Measurements from ENCODE around the gene ZNF804B. TPM values are rescaled to one million over a fixed set of nuclear protein-coding genes. Genes with fewer than 3 reads are reported as not detected.
"Not testable (repeated sequence)": the region's sequence is repeated elsewhere in the genome, so short reads cannot be mapped to it uniquely, and the experiment has no call there.

ZNF804B gene
- total RNA-seq, 1 donor from 2014 or later = not detected

GRCh38 chr7:89182116-89182515, 422.6 kb downstream of the ZNF804B start:
- no peaks in the 10 kb centered on the region for H3K27me3 ChIP-seq (ENCODE audit: control insufficient read depth in 3 of 3, insufficient read depth in 3 of 3, low read length in 3 of 3)
- no peak overlapping the region for H3K27ac ChIP-seq (ENCODE audit: low read depth, low read length)
- H3K9ac ChIP-seq (ENCODE audit: low read depth in 1 of 3, low read length in 3 of 3) = no peak overlapping the region
- H3K9me3 ChIP-seq (ENCODE audit: control insufficient read depth in 3 of 3, low read length in 3 of 3) = peaks cover 0 to 7% (median 0%) of the 10 kb centered on the region in 3 donors
- no peaks in the 10 kb centered on the region for H3K36me3 ChIP-seq (ENCODE audit: control insufficient read depth in 3 of 3, insufficient read depth in 3 of 3, low read length in 3 of 3)
- no peaks in the 10 kb centered on the region for H3K4me1 ChIP-seq (ENCODE audit: control insufficient read depth in 3 of 3, insufficient read depth in 3 of 3, low read length in 3 of 3)
- no peak overlapping the region for H3K4me3 ChIP-seq (ENCODE audit: low read length in 3 of 3)

- H3K4me3 ChIP-seq (ENCODE audit: low read length in 3 of 3) = no peak overlapping the region
- no peaks in the 10 kb centered on the region for H3K36me3 ChIP-seq (ENCODE audit: control insufficient read depth in 3 of 3, insufficient read depth in 3 of 3, low read length in 3 of 3)
- H3K27ac ChIP-seq (ENCODE audit: low read depth, low read length) = no peak overlapping the region
- no peak overlapping the region for H3K9ac ChIP-seq (ENCODE audit: low read depth in 1 of 3, low read length in 3 of 3)
- H3K4me1 ChIP-seq (ENCODE audit: control insufficient read depth in 3 of 3, insufficient read depth in 3 of 3, low read length in 3 of 3) = no peaks in the 10 kb centered on the region
- H3K27me3 ChIP-seq (ENCODE audit: control insufficient read depth in 3 of 3, insufficient read depth in 3 of 3, low read length in 3 of 3) = no peaks in the 10 kb centered on the region
- peaks cover 0 to 7% (median 0%) of the 10 kb centered on the region in 3 donors for H3K9me3 ChIP-seq (ENCODE audit: control insufficient read depth in 3 of 3, low read length in 3 of 3)
Observed at GRCh38 chr7:89183712-89184111, 424.2 kb downstream of the ZNF804B start.

GRCh38 chr7:89200758-89201157, 441.3 kb downstream of the ZNF804B start:
- no peaks in the 10 kb centered on the region for H3K9me3 ChIP-seq (ENCODE audit: control insufficient read depth in 3 of 3, low read length in 3 of 3)
- no peaks in the 10 kb centered on the region for H3K27me3 ChIP-seq (ENCODE audit: control insufficient read depth in 3 of 3, insufficient read depth in 3 of 3, low read length in 3 of 3)
- H3K36me3 ChIP-seq (ENCODE audit: control insufficient read depth in 3 of 3, insufficient read depth in 3 of 3, low read length in 3 of 3) = no peaks in the 10 kb centered on the region
- no peak overlapping the region for H3K4me3 ChIP-seq (ENCODE audit: low read length in 3 of 3)
- H3K4me1 ChIP-seq (ENCODE audit: control insufficient read depth in 3 of 3, insufficient read depth in 3 of 3, low read length in 3 of 3) = no peaks in the 10 kb centered on the region
- no peak overlapping the region for H3K9ac ChIP-seq (ENCODE audit: low read depth in 1 of 3, low read length in 3 of 3)
- no peak overlapping the region for H3K27ac ChIP-seq (ENCODE audit: low read depth, low read length)

- Histone ChIP-seq H3K9me3 (ENCODE audit: control insufficient read depth in 3 of 3, low read length in 3 of 3) (no peaks in the 10 kb centered on the region), H3K27me3 (ENCODE audit: control insufficient read depth in 3 of 3, insufficient read depth in 3 of 3, low read length in 3 of 3) (no peaks in the 10 kb centered on the region), H3K27ac (ENCODE audit: low read depth, low read length) (no peak overlapping the region), H3K36me3 (ENCODE audit: control insufficient read depth in 3 of 3, insufficient read depth in 3 of 3, low read length in 3 of 3) (no peaks in the 10 kb centered on the region), H3K9ac (ENCODE audit: low read depth in 1 of 3, low read length in 3 of 3) (no peak overlapping the region), H3K4me3 (ENCODE audit: low read length in 3 of 3) (no peak overlapping the region), H3K4me1 (ENCODE audit: control insufficient read depth in 3 of 3, insufficient read depth in 3 of 3, low read length in 3 of 3) (no peaks in the 10 kb centered on the region)
Observed at GRCh38 chr7:89223900-89224395, 464.4 kb downstream of the ZNF804B start.

- not testable (repeated sequence) for H3K4me1 ChIP-seq (ENCODE audit: control insufficient read depth in 3 of 3, insufficient read depth in 3 of 3, low read length in 3 of 3); H3K9ac ChIP-seq (ENCODE audit: low read depth in 1 of 3, low read length in 3 of 3); H3K9me3 ChIP-seq (ENCODE audit: control insufficient read depth in 3 of 3, low read length in 3 of 3); H3K27ac ChIP-seq (ENCODE audit: low read depth, low read length); H3K36me3 ChIP-seq (ENCODE audit: control insufficient read depth in 3 of 3, insufficient read depth in 3 of 3, low read length in 3 of 3); H3K27me3 ChIP-seq (ENCODE audit: control insufficient read depth in 3 of 3, insufficient read depth in 3 of 3, low read length in 3 of 3); H3K4me3 ChIP-seq (ENCODE audit: low read length in 3 of 3)
Observed at GRCh38 chr7:89228688-89229171, 469.2 kb downstream of the ZNF804B start.

GRCh38 chr7:89238156-89238555, 478.7 kb downstream of the ZNF804B start:
- no peaks in the 10 kb centered on the region for H3K4me1 ChIP-seq (ENCODE audit: control insufficient read depth in 3 of 3, insufficient read depth in 3 of 3, low read length in 3 of 3)
- no peaks in the 10 kb centered on the region for H3K27me3 ChIP-seq (ENCODE audit: control insufficient read depth in 3 of 3, insufficient read depth in 3 of 3, low read length in 3 of 3)
- H3K9me3 ChIP-seq (ENCODE audit: control insufficient read depth in 3 of 3, low read length in 3 of 3) = no peaks in the 10 kb centered on the region
- H3K4me3 ChIP-seq (ENCODE audit: low read length in 3 of 3) = no peak overlapping the region
- no peak overlapping the region for H3K27ac ChIP-seq (ENCODE audit: low read depth, low read length)
- no peak overlapping the region for H3K9ac ChIP-seq (ENCODE audit: low read depth in 1 of 3, low read length in 3 of 3)
- H3K36me3 ChIP-seq (ENCODE audit: control insufficient read depth in 3 of 3, insufficient read depth in 3 of 3, low read length in 3 of 3) = no peaks in the 10 kb centered on the region

- no peak overlapping the region for H3K27ac ChIP-seq (ENCODE audit: low read depth, low read length)
- H3K9me3 ChIP-seq (ENCODE audit: control insufficient read depth in 3 of 3, low read length in 3 of 3) = peaks cover 0 to 4% (median 0%) of the 10 kb centered on the region in 3 donors
- H3K27me3 ChIP-seq (ENCODE audit: control insufficient read depth in 3 of 3, insufficient read depth in 3 of 3, low read length in 3 of 3) = no peaks in the 10 kb centered on the region
- H3K36me3 ChIP-seq (ENCODE audit: control insufficient read depth in 3 of 3, insufficient read depth in 3 of 3, low read length in 3 of 3) = no peaks in the 10 kb centered on the region
- H3K9ac ChIP-seq (ENCODE audit: low read depth in 1 of 3, low read length in 3 of 3) = no peak overlapping the region
- H3K4me3 ChIP-seq (ENCODE audit: low read length in 3 of 3) = no peak overlapping the region
- H3K4me1 ChIP-seq (ENCODE audit: control insufficient read depth in 3 of 3, insufficient read depth in 3 of 3, low read length in 3 of 3) = no peaks in the 10 kb centered on the region
Observed at GRCh38 chr7:89246196-89246595, 486.7 kb downstream of the ZNF804B start.

GRCh38 chr7:89247207-89247606, 487.7 kb downstream of the ZNF804B start:
- Histone ChIP-seq H3K36me3 (ENCODE audit: control insufficient read depth in 3 of 3, insufficient read depth in 3 of 3, low read length in 3 of 3) (no peaks in the 10 kb centered on the region), H3K27me3 (ENCODE audit: control insufficient read depth in 3 of 3, insufficient read depth in 3 of 3, low read length in 3 of 3) (no peaks in the 10 kb centered on the region), H3K27ac (ENCODE audit: low read depth, low read length) (no peak overlapping the region), H3K4me1 (ENCODE audit: control insufficient read depth in 3 of 3, insufficient read depth in 3 of 3, low read length in 3 of 3) (no peaks in the 10 kb centered on the region), H3K4me3 (ENCODE audit: low read length in 3 of 3) (no peak overlapping the region), H3K9me3 (ENCODE audit: control insufficient read depth in 3 of 3, low read length in 3 of 3) (peaks cover 0 to 4% (median 0%) of the 10 kb centered on the region in 3 donors), H3K9ac (ENCODE audit: low read depth in 1 of 3, low read length in 3 of 3) (no peak overlapping the region)

- Histone ChIP-seq H3K27me3 (ENCODE audit: control insufficient read depth in 3 of 3, insufficient read depth in 3 of 3, low read length in 3 of 3) (no peaks in the 10 kb centered on the region), H3K4me3 (ENCODE audit: low read length in 3 of 3) (no peak overlapping the region), H3K9me3 (ENCODE audit: control insufficient read depth in 3 of 3, low read length in 3 of 3) (no peaks in the 10 kb centered on the region), H3K36me3 (ENCODE audit: control insufficient read depth in 3 of 3, insufficient read depth in 3 of 3, low read length in 3 of 3) (no peaks in the 10 kb centered on the region), H3K9ac (ENCODE audit: low read depth in 1 of 3, low read length in 3 of 3) (no peak overlapping the region), H3K4me1 (ENCODE audit: control insufficient read depth in 3 of 3, insufficient read depth in 3 of 3, low read length in 3 of 3) (no peaks in the 10 kb centered on the region), H3K27ac (ENCODE audit: low read depth, low read length) (no peak overlapping the region)
Observed at GRCh38 chr7:89259085-89259484, 499.6 kb downstream of the ZNF804B start.

- Histone ChIP-seq H3K27ac (ENCODE audit: low read depth, low read length) (no peak overlapping the region), H3K4me1 (ENCODE audit: control insufficient read depth in 3 of 3, insufficient read depth in 3 of 3, low read length in 3 of 3) (no peaks in the 10 kb centered on the region), H3K9me3 (ENCODE audit: control insufficient read depth in 3 of 3, low read length in 3 of 3) (no peaks in the 10 kb centered on the region), H3K36me3 (ENCODE audit: control insufficient read depth in 3 of 3, insufficient read depth in 3 of 3, low read length in 3 of 3) (no peaks in the 10 kb centered on the region), H3K9ac (ENCODE audit: low read depth in 1 of 3, low read length in 3 of 3) (no peak overlapping the region), H3K4me3 (ENCODE audit: low read length in 3 of 3) (no peak overlapping the region), H3K27me3 (ENCODE audit: control insufficient read depth in 3 of 3, insufficient read depth in 3 of 3, low read length in 3 of 3) (no peaks in the 10 kb centered on the region)
Observed at GRCh38 chr7:89264126-89264525, 504.6 kb downstream of the ZNF804B start.

All from skeletal muscle tissue (tissue), 4 donors.